Retinal pigment epithelial cell (primary cell): ENCODE data around the gene CROCC2.

ENCODE experiments used
- DNase-seq: peaks from one replicate; pipeline ENCODE4 v3.0.0-alpha.2; 2010; ENCODE audit warnings: low read depth
- H3K4me3 ChIP-seq: 2 replicates; pipeline ENCODE4 v1.5.1; 2011; ENCODE audit warnings: mild to moderate bottlenecking, low read length, control low read depth, moderate library complexity
- CTCF ChIP-seq: conservative IDR thresholded peaks from 2 replicates; pipeline ENCODE4 v1.5.1; 2011; ENCODE audit warnings: low read depth, low read length, control low read depth, inconsistent platforms

Gene CROCC2

DNA sequence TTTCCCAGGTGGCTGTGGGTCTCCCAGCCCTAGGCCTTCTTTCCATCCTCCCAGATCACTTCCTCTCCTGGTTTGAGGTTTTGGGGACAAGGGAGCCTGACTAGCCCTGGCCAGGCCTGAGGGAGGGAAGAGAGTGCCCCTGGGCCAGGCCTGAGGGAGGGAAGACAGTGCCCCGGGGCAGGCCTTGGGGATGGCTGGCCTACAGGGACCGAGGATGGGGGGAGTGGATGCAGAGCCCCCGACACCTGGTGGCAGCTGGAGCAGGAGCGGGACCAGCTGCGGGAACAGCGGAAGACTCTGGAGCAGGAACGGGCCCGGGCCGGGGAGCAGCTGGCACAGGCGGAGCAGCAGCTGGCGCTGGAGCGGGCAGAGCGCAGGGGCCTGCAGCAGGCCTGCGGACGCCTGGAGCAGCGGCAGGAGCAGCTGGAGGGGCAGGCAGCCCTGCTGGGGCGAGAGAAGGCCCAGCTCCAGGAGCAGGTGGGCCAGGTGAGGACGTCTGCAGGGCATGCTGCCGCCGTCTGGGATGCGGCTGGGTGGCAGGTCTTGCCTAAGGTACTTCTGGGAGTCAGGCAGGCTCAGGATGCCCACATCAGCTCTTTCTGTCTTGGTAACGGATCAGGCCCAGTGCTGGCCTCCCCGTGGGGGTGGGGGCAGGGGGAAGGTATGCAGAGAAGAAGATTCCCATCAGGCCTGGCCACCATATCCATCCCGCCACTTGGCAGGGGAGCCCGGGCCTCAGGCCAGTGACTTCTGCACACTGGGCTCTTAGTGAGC, 29.2 kb downstream of the CROCC2 start:
- H3K4me3 ChIP-seq, result no peak overlapping the region
- TF ChIP-seq CTCF, result no peak
- DNase-seq, result no peak

GRCh38 chr2:240936106-240936505, 30.0 kb downstream of the CROCC2 start:
- TF ChIP-seq CTCF, result no peak
- H3K4me3 ChIP-seq, result no peak overlapping the region
- DNase-seq, result no peak

- H3K4me3 ChIP-seq, result no peak overlapping the region
- DNase-seq, result no peak
- no peak for TF ChIP-seq CTCF
These were observed 39.9 kb downstream of the CROCC2 start for GRCh38 chr2:240946046-240946445.

GRCh38 chr2:240946654-240947053, 40.5 kb downstream of the CROCC2 start:
- DNase-seq, result no peak
- no peak for TF ChIP-seq CTCF
- no peak overlapping the region for H3K4me3 ChIP-seq

DNA sequence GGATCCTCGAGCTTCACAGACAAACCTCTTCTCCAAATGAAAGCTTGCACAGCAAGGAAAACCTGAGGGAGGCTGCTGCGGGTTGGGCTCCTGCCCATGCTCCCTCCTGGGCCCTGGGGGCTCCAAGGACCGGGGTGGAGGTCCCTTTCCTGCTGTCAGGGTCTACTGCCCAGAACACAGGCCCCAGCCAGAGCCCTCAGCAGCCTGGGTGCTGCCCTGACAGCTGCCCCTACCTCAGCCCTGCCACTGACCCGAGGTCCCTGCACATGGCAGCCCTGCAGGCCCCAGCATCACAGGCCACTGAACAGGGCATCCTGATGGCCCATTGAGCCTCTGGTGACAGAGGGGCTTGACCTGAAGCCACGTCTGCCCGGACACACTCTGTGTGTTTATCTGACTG, 41.0 kb downstream of the CROCC2 start:
- no peak overlapping the region for H3K4me3 ChIP-seq
- no peak for TF ChIP-seq CTCF
- DNase-seq, result no peak

DNA sequence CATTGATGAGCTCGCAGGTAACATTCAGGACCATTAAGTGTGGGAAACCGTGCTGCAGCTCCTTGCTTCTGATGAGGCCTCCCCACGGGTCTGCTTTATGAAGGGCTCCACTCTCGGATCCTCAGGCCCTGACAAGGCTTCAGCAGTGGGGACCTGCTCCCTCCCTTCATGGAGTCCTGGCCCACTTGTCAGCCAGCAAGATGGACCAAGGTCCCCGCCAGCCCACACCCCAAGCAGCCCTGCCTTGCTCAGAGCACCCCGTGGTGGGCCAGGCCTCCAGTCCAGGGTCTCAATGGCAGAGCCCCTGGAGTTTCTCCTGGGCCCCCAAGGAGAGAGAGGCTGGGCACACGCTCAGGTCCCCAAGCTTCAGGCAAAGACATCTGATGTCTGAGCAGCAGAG, 41.5 kb downstream of the CROCC2 start:
- no peak for DNase-seq
- TF ChIP-seq CTCF, result no peak
- no peak overlapping the region for H3K4me3 ChIP-seq

GRCh38 chr2:240948086-240948485, 42.0 kb downstream of the CROCC2 start:
- TF ChIP-seq CTCF, result no peak
- DNase-seq, result no peak
- H3K4me3 ChIP-seq, result no peak overlapping the region
